SH-SY5Y (cell line): ENCODE data around the gene BANF2.

ENCODE experiments used
- GATA2 ChIP-seq: IDR thresholded peaks from 2 replicates; pipeline ENCODE4 v1.6.1; 2011; ENCODE audit warnings: mild to moderate bottlenecking, low read depth, low read length
- GATA3 ChIP-seq: IDR thresholded peaks from 2 replicates; pipeline ENCODE4 v1.6.1; 2011; ENCODE audit warnings: low read depth, mild to moderate bottlenecking, low read length, moderate library complexity

GRCh38 chr20:17715075-17715474 lies 15.3 kb downstream of the BANF2 start:
- TF ChIP-seq GATA3, result no peak
- no peak for TF ChIP-seq GATA2
